Activated CD4-positive, alpha-beta T cell treated with anti-CD3 and anti-CD28 coated beads, Interleukin-2, Interleukin-6, amounts not matched to agents 100 ng/mL and 50 ng/mL, durations not matched to agents 16 hours and 8 hours (primary cell): ENCODE results near the gene CDKAL1.
A peak's percentile ranks its signal among the peaks of the same experiment; 100 is the strongest.

ENCODE experiments used
- DNase-seq: peaks from one replicate; pipeline ENCODE4 v3.0.0-alpha.2; 2020

Gene CDKAL1

GRCh38 chr6:20684474-20684873 lies 150.2 kb downstream of the CDKAL1 start:
- DNase-seq: no peak

GRCh38 chr6:20686142-20686541 lies 151.9 kb downstream of the CDKAL1 start:
- DNase-seq: no peak

GRCh38 chr6:20687494-20687893 lies 153.2 kb downstream of the CDKAL1 start:
- DNase-seq: no peak

GRCh38 chr6:20688710-20689500 lies 154.6 kb downstream of the CDKAL1 start:
- peak; percentile 23 for DNase-seq

- DNase-seq: no peak
Observed at GRCh38 chr6:20691185-20691584, 156.9 kb downstream of the CDKAL1 start.

- no peak for DNase-seq
Observed at GRCh38 chr6:20692023-20692422, 157.8 kb downstream of the CDKAL1 start.

GRCh38 chr6:20693466-20694063 lies 159.3 kb downstream of the CDKAL1 start:
- DNase-seq: no peak

- no peak for DNase-seq
Observed at GRCh38 chr6:20696676-20697075, 162.4 kb downstream of the CDKAL1 start.

- no peak for DNase-seq
Observed at GRCh38 chr6:20698675-20699074, 164.4 kb downstream of the CDKAL1 start.

GRCh38 chr6:20699402-20699801 lies 165.1 kb downstream of the CDKAL1 start:
- DNase-seq: no peak

GRCh38 chr6:20700375-20700774 lies 166.1 kb downstream of the CDKAL1 start:
- DNase-seq: no peak

- no peak for DNase-seq
Observed at GRCh38 chr6:20702366-20702765, 168.1 kb downstream of the CDKAL1 start.

- DNase-seq: no peak
Observed at GRCh38 chr6:20703049-20703448, 168.8 kb downstream of the CDKAL1 start.

GRCh38 chr6:20704325-20705025 lies 170.2 kb downstream of the CDKAL1 start:
- DNase-seq: no peak

GRCh38 chr6:20705741-20706140 lies 171.5 kb downstream of the CDKAL1 start:
- DNase-seq: peak; percentile 57

GRCh38 chr6:20706238-20706938 lies 172.1 kb downstream of the CDKAL1 start:
- DNase-seq: peak; percentile 41

GRCh38 chr6:20706939-20707485 lies 172.8 kb downstream of the CDKAL1 start:
- DNase-seq: no peak

GRCh38 chr6:20707870-20708269 lies 173.6 kb downstream of the CDKAL1 start:
- no peak for DNase-seq

- DNase-seq: peak; percentile 59
Observed at GRCh38 chr6:20708367-20709124, 174.3 kb downstream of the CDKAL1 start.

GRCh38 chr6:20709451-20709850 lies 175.2 kb downstream of the CDKAL1 start:
- DNase-seq: no peak

- no peak for DNase-seq
Observed at GRCh38 chr6:20710341-20710740, 176.1 kb downstream of the CDKAL1 start.

GRCh38 chr6:20711518-20711917 lies 177.3 kb downstream of the CDKAL1 start:
- no peak for DNase-seq
